Omental fat pad (tissue), 4 donors: ENCODE measurements around the gene KDM2A. TPM values are rescaled to one million over a fixed set of nuclear protein-coding genes. Genes with fewer than 3 reads are reported as not detected.
A peak's percentile ranks its signal among the peaks of the same experiment; 100 is the strongest.

Experiments used
- ATAC-seq: fragments of 150-250 bp; one replicate; pipeline ENCODE4 v1.9.1; 2016; ENCODE audit warnings: mild to moderate bottlenecking, moderate library complexity; ENCODE audit not compliant: low FRiP score
- DNase-seq: peaks from one replicate; pipeline ENCODE4 v3.0.0-alpha.2; 2019; ENCODE audit warnings: low spot score
- total RNA-seq, 4 donors: library from RNA; depleted of rRNA; stranded (reverse); fragments of >200 nt; gene quantifications; one replicate each; pipeline ENCODE4 v1.1.0, GENCODE V29; 2016
- TF ChIP-seq, protein P1 (sequence below), 3 donors: fragments of 450-650 bp; IDR thresholded peaks; one replicate each; pipeline ENCODE4 v1.5.1; 2016 to 2017; ENCODE audit warnings: antibody characterized with exemption in 3 of 3, mild to moderate bottlenecking in 3 of 3, moderate library complexity in 2 of 3

The KDM2A gene
- total RNA-seq, 4 donors from 2014 or later: 47.4 to 83.6 (median 56.6) TPM

DNA sequence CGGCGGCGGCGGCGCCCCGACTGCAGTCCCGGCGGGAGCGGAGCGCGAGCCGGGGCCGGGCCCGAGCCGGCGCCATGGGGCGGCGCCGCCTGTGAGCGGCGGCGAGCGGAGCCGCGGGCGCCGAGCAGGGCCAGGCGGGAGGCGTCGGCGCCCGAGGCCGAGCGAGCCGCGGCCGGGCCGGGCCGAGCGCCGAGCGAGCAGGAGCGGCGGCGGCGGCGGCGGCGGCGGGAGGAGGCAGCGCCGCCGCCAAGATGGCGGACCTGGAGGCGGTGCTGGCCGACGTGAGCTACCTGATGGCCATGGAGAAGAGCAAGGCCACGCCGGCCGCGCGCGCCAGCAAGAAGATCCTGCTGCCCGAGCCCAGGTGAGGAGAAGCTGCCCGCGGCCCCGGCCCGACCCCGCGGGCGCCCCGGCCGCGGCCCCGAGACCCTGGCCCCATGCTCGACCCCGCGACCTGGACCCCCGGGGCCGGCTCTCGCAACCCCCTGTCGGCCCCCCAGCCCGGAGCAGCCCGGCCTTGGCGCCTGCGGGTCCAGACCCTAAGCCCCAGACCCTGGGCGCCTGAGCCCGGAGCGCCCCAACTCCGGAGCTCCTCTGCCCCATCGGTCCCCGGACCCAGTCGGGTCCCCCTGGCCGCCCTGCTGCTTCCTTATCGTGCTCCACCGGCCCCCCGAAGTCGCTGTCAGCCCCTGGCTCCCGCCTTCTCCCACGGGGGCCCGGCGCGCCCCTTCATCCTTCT is 147.6 kb downstream of the KDM2A start, which contains the start of gene GRK2:
Gene GRK2 (plus strand): TSS at position 25 of the 739 bp plus-strand sequence. CDS start 227 bp downstream, at position 252.
- no peak for DNase-seq
- TF ChIP-seq, protein P1, sequence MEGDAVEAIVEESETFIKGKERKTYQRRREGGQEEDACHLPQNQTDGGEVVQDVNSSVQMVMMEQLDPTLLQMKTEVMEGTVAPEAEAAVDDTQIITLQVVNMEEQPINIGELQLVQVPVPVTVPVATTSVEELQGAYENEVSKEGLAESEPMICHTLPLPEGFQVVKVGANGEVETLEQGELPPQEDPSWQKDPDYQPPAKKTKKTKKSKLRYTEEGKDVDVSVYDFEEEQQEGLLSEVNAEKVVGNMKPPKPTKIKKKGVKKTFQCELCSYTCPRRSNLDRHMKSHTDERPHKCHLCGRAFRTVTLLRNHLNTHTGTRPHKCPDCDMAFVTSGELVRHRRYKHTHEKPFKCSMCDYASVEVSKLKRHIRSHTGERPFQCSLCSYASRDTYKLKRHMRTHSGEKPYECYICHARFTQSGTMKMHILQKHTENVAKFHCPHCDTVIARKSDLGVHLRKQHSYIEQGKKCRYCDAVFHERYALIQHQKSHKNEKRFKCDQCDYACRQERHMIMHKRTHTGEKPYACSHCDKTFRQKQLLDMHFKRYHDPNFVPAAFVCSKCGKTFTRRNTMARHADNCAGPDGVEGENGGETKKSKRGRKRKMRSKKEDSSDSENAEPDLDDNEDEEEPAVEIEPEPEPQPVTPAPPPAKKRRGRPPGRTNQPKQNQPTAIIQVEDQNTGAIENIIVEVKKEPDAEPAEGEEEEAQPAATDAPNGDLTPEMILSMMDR (IDR thresholded peaks at IDR 0.05): no peak
- ATAC-seq: peak; percentile 9

GRCh38 chr11:67267188-67268080 is 148.4 kb downstream of the KDM2A start:
- ATAC-seq (no peak), DNase-seq (peak; percentile 34)
- TF ChIP-seq, protein P1 (IDR thresholded peaks at IDR 0.05): no peak

GRCh38 chr11:67268081-67268961 is 149.3 kb downstream of the KDM2A start:
- ATAC-seq (no peak), DNase-seq (no peak)
- TF ChIP-seq, protein P1 (IDR thresholded peaks at IDR 0.05): no peak

GRCh38 chr11:67268962-67269268 is 149.9 kb downstream of the KDM2A start:
- DNase-seq (no peak), ATAC-seq (no peak)
- TF ChIP-seq, protein P1 (IDR thresholded peaks at IDR 0.05): no peak

GRCh38 chr11:67269401-67270255 is 150.6 kb downstream of the KDM2A start:
- ATAC-seq (no peak), DNase-seq (no peak)
- TF ChIP-seq, protein P1 (IDR thresholded peaks at IDR 0.05): no peak
